GM19463 (cell line): ENCODE data around the gene NECTIN1.
A peak's percentile ranks its signal among the peaks of the same experiment; 100 is the strongest.

Experiments used
- ATAC-seq: cut with Tn5 transposase; IDR thresholded peaks from one replicate; pipeline ENCODE4 v1.9.1; 2021; ENCODE audit warnings: mild to moderate bottlenecking, moderate library complexity; ENCODE audit not compliant: unreplicated experiment

NECTIN1 gene

GRCh38 chr11:119624102-119624615, 104.8 kb downstream of the NECTIN1 start:
- ATAC-seq = no peak

DNA sequence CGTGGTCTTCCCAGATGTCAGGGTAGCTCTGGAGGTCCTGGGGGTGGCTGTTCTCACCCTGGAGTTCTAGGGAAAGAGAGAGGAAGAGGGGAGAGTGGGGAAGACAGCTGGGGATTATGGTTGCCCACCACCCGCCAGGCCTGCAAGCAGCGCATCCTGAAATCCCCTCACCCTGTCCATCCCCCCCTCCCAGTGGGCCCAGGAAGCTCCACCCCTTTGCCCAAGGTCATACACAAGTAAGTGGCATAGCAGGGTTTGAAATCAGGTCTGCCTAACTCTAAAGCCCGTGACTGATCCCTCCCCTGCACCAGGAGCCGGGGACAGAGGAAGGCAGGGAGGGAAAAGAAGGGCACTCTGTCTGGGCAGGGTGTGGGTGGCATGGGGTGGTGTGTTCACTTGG, 105.3 kb downstream of the NECTIN1 start:
- ATAC-seq = no peak

GRCh38 chr11:119622454-119623143, 106.4 kb downstream of the NECTIN1 start:
- no peak for ATAC-seq

DNA sequence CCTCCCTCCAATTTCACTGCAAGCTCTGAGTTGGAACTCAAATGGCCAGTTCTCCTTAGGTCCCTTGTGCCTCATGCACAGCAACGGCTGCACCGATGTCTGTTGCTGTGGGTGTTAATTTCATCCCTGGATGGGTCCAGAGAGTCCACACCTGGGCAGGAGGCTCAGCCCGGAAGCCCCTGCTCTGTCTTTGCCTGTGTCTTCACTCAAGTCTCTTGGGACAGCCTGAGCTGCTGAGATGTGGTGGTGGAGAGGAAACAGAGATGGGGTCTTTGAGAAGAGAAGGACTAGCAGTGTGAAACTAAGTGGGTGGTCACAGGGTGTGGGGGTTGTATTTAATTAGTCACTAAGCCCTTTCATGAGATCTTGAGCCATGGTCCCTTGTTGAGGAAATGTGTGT, 109.3 kb downstream of the NECTIN1 start:
- no peak for ATAC-seq

DNA sequence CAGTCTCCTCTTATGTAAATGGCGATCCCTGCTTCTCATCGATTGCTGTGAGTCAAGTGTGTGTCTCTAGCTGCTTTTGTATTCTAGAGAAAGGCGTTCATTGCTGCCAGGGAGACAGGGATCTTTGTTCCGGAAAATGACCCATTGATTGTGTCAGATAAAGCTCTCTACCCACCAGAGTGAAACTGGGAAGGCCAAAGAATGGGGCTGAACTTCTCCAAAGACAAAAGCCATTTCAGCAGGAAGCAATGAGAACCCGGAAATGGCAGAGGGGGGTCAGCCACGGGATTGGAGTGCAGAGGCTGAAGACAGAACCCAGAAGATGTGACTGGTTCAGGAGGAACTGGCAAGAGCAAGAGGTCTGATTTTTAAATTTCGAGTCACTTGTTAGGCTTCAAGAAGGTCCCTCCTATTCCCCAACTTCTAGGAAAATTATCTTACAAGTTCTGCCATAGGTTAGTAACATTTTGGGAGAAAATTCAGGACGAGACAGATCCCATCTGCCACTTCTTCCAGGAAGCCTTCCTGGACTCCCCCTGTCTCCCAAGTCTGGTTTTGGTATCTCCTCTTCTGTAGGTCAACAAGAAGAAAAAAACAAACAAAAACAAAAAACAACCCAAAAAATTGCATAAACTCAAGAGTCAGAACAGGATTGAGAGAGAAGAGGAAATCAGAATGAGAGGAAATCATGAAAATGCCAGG, 110.6 kb downstream of the NECTIN1 start:
- no peak for ATAC-seq

- ATAC-seq = no peak
These were observed 111.7 kb downstream of the NECTIN1 start for GRCh38 chr11:119617340-119617713.

DNA sequence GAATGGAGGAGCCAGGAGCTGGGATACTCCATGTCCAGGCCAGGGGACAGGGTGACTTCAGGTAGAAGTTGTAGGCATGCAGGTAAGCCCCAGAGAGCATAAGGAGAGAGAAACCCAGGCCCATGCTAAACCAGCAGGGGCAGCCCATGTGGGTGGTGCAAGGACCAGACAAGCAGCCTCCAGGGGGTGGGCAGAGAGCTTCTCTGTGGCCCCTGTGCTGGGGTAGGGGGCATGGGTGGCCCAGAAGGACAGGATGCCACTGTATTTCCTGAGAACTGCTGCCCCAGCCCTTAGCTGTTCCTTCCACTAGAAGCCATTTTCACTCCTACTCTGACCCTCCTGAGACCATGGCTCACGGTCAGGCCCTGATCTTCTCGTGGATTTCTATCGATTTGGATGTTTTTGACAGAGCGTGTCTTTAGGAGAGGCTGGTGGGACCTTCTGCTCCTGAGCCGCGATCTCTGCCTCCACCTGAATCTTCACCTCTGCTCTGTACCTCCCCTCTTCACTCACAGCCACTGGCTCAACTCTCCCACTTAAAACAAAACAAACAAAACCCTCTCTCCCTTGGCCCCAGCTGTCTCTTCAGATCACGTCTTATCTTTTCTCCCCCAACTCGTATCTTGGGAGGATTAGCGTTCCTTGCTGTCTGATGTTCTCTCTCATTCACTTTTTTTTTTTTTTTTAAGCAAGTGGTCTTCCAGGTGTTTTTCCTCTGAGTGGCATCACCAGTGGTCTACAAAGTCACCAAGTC, 112.2 kb downstream of the NECTIN1 start:
- no peak for ATAC-seq

DNA sequence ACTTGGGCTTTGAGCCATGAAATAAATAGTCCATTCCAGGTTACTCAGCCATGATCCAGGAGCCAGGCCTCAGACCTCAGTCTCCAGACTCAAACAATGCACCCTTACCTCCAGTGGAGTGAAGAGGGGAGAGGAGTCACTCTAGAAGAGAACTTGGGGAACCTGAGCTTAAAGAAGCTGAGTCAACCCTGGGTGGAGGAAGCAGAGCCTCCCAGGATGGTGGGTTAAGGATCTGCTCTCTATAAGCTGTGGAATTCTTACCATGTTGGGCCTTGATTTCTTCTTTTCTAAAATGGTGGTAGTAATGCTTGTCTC, 113.2 kb downstream of the NECTIN1 start:
- ATAC-seq = peak; percentile 22

- ATAC-seq = peak; percentile 87
These were observed 113.8 kb downstream of the NECTIN1 start for GRCh38 chr11:119615003-119615881.

GRCh38 chr11:119614222-119615002, 114.6 kb downstream of the NECTIN1 start:
- ATAC-seq = no peak

DNA sequence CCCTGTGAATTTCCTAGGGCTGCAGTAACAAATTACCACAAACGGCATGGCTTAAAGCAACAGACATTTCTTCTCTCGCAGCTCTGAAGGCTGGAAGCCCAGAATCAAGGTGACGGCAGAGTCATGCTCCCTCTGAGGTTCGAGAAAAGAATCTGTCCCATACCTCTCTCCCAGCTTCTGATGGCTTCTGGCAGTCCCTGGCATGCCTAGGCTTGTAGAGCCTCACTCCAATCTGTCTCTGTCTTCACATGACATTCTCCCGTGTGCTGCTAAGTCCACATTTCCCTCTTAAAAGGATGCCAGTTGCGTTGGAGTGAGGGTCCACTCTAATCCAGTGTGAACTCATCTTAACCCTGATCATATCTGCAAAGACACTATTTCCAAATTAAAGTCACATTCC, 116.2 kb downstream of the NECTIN1 start:
- no peak for ATAC-seq

- no peak for ATAC-seq
These were observed 118.1 kb downstream of the NECTIN1 start for GRCh38 chr11:119610836-119611426.

DNA sequence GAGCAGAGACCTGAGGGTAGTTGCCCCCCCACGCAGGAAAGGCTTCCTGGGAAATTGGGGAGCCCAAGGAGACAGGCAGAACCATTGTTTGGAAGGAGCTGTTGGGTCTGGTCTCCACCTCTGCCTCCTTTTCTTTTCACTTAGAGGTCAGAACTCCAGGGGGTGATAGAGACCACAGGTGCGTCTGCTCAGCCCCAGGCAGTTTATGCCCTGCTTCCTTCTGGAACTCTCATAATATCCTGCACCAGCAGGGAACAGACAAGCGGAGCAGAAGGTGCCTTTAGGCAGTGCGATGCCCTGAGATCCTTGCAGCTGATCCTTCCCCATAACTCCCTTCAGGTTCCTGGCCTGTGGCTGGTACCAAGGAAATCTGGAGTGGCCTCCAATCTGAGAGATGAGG, 120.2 kb downstream of the NECTIN1 start:
- no peak for ATAC-seq

- ATAC-seq = no peak
These were observed 120.8 kb downstream of the NECTIN1 start for GRCh38 chr11:119608201-119608600.

GRCh38 chr11:119607726-119608125, 121.3 kb downstream of the NECTIN1 start:
- ATAC-seq = no peak

GRCh38 chr11:119605137-119605665, 123.8 kb downstream of the NECTIN1 start:
- ATAC-seq = no peak

DNA sequence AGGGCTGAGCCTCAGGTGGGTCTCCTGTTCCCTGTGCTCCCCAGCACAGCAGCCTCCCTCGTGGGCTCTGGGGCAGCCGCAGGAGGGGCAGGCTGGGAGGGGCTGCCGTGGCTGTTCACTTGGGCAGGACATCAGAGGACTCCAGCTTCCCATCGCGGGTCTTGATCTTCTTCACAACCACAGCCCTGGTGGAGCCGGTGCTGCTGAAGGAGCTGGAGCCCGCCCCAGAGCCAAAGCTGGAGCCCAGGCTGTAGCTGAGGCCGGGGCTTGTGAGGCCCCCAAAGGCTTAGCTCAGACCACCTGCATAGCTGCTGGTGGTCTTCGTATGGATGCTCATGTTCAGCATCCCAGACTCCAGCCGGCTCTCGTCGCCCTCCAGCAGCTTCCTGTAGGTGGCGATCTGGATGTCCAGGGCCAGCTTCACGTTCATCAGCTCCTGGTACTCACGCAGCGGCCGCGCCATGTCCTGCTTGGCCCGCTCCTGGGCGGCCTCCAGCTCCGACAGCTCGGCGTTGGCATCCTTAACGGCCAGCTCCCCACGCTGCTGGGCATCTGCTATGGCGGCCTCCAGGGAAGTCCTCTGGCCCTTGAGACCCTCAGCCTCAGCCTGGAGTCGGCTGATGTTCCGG, 126.1 kb downstream of the NECTIN1 start:
- ATAC-seq = no peak

DNA sequence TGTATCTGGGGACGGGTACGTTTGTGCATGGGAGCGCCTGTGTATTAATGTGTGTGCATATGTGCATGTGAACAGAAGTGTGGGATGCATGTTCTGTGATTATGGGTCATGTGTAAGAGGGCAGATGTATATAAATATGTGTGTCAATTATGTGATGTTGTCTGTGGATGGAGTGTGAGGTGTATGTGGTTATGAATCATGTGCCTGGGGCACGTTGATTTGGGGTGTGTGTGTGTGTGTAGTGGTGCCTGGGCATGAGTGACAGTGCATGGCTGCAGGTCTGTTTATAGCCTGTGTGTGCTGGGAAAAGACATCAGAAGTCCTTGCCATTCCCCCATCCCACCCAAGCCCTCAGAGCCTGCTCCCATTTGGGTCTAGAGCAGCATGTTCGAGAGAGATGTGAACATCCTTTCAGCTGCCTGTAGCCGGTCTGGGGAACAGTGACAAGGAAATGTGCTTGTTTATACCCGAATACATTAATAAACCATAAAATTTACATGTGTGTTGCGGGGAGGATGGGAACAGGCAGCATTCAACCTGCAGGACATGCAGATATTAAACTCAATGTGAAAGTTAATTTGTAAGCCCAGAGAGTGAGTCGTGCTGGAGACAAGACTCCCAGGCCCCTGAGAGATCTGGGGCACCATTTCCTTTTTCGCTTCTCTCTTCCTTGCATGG, 129.0 kb downstream of the NECTIN1 start:
- no peak for ATAC-seq
